Tibial nerve (tissue), 4 donors: Measurements from ENCODE around the gene TMEM259.

Experiments
- EP300 ChIP-seq, 2 donors: sonication (generic); formaldehyde crosslinking; IDR thresholded peaks; one replicate each; pipeline ENCODE4 v1.6.1; 2017; ENCODE audit warnings: antibody characterized with exemption in 2 of 2, mild to moderate bottlenecking in 1 of 2
- POLR2A ChIP-seq, 2 donors: fragments of 450-650 bp; IDR thresholded peaks; one replicate each; pipeline ENCODE4 v1.6.1; 2017; ENCODE audit warnings: antibody characterized with exemption in 2 of 2, mild to moderate bottlenecking in 2 of 2, moderate library complexity in 2 of 2
- TF ChIP-seq, protein P1 (sequence below), 5 experiments: fragments of 200-600 bp in 3 of 5; fragments of 450-650 bp in 2 of 5; sonication (generic) in 3 of 5; IDR thresholded peaks; one replicate each; pipeline ENCODE4 v1.5.1; 2016 to 2019; ENCODE audit warnings: antibody characterized with exemption in 5 of 5, mild to moderate bottlenecking in 3 of 5, moderate library complexity in 2 of 5

GRCh38 chr19:963486-963951, 57.4 kb downstream of the TMEM259 start:
- TF ChIP-seq, protein P1, sequence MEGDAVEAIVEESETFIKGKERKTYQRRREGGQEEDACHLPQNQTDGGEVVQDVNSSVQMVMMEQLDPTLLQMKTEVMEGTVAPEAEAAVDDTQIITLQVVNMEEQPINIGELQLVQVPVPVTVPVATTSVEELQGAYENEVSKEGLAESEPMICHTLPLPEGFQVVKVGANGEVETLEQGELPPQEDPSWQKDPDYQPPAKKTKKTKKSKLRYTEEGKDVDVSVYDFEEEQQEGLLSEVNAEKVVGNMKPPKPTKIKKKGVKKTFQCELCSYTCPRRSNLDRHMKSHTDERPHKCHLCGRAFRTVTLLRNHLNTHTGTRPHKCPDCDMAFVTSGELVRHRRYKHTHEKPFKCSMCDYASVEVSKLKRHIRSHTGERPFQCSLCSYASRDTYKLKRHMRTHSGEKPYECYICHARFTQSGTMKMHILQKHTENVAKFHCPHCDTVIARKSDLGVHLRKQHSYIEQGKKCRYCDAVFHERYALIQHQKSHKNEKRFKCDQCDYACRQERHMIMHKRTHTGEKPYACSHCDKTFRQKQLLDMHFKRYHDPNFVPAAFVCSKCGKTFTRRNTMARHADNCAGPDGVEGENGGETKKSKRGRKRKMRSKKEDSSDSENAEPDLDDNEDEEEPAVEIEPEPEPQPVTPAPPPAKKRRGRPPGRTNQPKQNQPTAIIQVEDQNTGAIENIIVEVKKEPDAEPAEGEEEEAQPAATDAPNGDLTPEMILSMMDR (IDR thresholded peaks at IDR 0.05), result no peak
- TF ChIP-seq POLR2A (IDR thresholded peaks at IDR 0.05) (no peak), EP300 (IDR thresholded peaks at IDR 0.05) (no peak)
